ES-I3 (cell line): ENCODE results near the gene SRSF3.
"Not testable (repeated sequence)": the region's sequence is repeated elsewhere in the genome, so short reads cannot be mapped to it uniquely, and the experiment has no call there.

Experiments used
- H3K36me3 ChIP-seq: 2 replicates; pipeline ENCODE4 v1.6.1; 2013; ENCODE audit warnings: mild to moderate bottlenecking, low read length, control low read depth, moderate library complexity; ENCODE audit not compliant: insufficient read depth
- H3K4me1 ChIP-seq: 2 replicates; pipeline ENCODE4 v1.6.1; 2013; ENCODE audit warnings: mild to moderate bottlenecking, control low read depth, low read length; ENCODE audit not compliant: insufficient read depth
- H3K9ac ChIP-seq: 2 replicates; pipeline ENCODE4 v1.6.1; 2013; ENCODE audit warnings: low read depth, mild to moderate bottlenecking, low read length, moderate library complexity
- H3K9me3 ChIP-seq: 2 replicates; pipeline ENCODE4 v1.6.1; 2013; ENCODE audit warnings: mild to moderate bottlenecking, low read length, moderate library complexity; ENCODE audit not compliant: control insufficient read depth, insufficient read depth

Gene SRSF3

DNA sequence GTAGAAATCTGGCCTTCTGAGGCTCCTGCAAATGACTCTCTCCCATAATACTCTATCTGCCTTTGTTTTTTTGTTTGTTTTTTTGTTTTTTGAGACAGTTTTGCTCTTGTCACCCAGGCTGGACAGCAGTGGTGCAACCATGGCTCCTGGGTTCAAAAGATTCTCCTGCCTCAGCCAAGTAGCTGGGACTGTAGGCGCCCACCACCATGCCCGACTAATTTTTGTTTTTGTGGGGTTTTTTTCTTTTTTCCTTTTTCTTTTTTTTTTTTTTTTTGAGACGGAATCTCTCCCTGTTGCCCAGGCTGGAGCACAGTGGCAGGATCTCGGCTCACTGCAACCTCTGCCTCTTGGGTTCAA is 30.3 kb upstream of the SRSF3 start:
- Histone ChIP-seq H3K4me1 (0 out of 2 replicates have a peak, but pooled peaks cover 3% of the 10 kb centered on the region), H3K9ac (no peak overlapping the region), H3K36me3 (no peaks in the 10 kb centered on the region), H3K9me3 (no peaks in the 10 kb centered on the region)

DNA sequence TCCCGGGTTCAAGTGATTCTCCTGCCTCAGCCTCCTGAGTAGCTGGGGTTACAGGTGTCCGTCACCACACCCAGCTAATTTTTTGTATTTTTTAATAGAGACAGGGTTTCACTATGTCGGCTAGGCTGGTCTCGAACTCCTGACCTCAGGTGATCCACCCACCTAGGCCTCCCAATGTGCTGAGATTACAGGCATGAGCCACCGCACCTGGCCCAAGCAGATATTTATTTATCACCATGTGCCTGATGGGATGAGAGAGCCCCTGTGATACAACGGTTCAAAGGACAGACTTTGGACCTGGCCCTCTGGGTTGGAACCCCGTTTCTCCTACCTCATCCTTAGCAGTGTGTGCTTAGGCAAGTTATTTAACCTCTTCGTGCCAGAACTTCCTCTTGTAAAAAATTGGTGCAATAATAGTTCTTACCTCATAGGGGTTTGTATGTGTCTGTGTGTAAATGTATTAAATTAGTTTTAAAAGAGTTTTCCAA is 27.7 kb upstream of the SRSF3 start:
- no peaks in the 10 kb centered on the region; the same call in 1 of the 2 replicates for H3K9me3 ChIP-seq
- H3K4me1 ChIP-seq: 0 out of 2 replicates have a peak, but pooled peaks cover 3% of the 10 kb centered on the region

DNA sequence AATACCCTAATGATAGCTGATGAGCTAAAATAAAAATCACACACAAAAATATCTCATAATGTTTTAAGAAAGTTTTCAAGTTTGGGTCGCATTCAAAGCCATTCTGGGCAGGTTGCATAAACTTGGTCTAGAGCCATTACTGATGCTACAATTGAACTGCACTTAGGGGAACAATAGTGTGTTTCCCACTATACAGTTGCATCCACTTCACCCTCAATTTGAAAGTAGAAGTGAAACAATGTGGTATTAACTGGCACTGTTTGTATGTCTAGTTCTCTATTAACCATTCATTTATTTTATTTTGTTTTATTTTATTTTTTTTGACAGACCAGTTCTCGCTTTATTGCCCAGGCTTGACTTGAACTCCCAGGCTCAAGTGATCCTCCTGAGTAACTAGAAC is 23.9 kb upstream of the SRSF3 start:
- H3K4me1 ChIP-seq: 0 out of 2 replicates have a peak, but pooled peaks cover 3% of the 10 kb centered on the region
- no peak overlapping the region for H3K9ac ChIP-seq
- H3K9me3 ChIP-seq: no peaks in the 10 kb centered on the region; the same call in 1 of the 2 replicates
- H3K36me3 ChIP-seq: no peaks in the 10 kb centered on the region

More for the DNA sequence above, 27.7 kb upstream of the SRSF3 start:
- Histone ChIP-seq H3K9ac (no peak overlapping the region), H3K36me3 (no peaks in the 10 kb centered on the region)

DNA sequence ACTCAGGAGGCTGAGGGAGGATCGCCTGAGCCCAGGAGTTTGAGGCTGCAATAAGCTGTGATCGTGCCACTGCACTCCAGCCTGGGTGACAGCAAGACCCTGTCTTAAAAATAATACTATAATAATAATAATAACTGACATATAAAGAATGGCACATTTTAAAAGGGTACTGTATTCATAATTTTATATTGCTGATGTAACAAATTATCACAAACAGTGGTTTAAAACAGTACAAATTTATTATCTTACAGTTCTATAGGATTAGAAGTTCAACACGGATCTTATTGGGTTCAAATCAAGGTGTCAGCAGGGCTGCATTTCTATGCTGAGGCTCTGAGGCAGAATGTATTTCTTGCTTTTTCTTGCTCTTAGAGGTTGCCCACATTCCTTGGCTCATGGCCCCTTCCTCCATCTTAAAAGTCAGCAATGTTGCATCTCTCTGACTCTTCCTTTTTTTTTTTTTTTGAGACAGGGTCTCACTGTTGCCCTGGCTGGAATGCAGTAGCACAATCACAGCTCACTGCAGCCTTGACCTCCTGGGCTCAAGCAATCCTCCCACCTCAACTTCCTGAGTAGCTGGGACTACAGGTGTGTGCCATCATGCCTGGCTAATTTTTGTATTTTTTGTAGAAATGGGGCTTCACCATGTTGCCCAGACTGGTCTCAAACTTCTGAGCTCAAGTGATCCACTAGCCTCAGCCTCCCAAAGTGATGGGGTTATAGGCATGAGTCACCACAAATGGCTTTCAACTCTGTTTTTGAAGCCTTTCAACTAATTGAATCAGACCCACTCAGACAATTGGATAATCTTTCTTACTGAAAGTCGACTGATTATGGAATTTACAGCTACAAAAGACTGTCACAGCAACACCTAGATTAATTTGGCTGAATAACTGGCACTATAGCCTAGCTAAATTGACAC is 22.8 kb upstream of the SRSF3 start:
- no peak overlapping the region for H3K9ac ChIP-seq
- H3K9me3 ChIP-seq: no peaks in the 10 kb centered on the region; the same call in 1 of the 2 replicates
- no peaks in the 10 kb centered on the region for H3K36me3 ChIP-seq
- H3K4me1 ChIP-seq: 0 out of 2 replicates have a peak, but pooled peaks cover 3% of the 10 kb centered on the region

DNA sequence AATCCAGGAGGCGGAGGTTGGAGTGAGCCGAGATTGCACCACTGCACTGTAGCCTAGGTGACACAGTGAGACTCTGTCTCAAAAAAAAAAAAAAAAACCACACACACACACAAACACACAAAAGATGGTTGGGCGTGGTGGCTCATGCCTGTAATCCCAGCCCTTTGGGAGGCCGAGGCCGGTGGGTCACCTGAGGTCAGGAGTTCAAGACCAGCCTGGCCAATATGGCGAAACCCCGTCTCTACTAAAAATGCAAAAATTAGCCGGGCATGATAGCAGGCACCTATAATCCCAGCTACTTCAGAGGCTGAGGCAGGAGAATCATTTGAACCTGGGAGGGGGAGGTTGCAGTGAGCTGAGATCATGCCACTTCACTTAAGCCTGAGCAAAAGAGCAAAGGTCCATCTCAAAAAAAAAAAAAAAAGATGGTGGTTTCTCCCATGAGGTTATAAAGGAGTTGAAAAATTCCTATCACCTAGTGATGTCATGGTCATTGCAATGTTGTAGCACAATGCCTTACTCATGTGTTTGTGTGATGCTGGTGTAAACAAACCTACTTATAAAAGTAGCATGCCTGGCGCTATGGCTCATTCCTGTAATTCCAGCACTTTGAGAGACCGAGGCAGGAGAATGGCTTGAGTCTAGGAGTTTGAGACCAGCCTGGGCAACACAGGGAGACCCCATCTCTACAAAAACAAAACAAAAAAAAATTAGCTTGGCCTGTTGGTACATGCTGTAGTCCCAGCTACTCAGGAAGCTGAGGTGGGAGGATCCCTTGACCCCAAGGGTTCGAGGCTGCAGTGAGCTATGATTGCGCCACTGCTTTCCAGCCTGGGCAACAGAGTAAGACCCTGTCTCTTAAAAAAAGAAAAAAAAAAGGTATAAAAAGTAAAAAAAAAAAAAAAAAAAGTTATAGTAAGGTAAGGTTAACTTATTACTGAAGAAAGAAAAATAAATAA is 21.5 kb upstream of the SRSF3 start:
- H3K9me3 ChIP-seq, H3K36me3 ChIP-seq, H3K4me1 ChIP-seq, H3K9ac ChIP-seq: not testable (repeated sequence)

DNA sequence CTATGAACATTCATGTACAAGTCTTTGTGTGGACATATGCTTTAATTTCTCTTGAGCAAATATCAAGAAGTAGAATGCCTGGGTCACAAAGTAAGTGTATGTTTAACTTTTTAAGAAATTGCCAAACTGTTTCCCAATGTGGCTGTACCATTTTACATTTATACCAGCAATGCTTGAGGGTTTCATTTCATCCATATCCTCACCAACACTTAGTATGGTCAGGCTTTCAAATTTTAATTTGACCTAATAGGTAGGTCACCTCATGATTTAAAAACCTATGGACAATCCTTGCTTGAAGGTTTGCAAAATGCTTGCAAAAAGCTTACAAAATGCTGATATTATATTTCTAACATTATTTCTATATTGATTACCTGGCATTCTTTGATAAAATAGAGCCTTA is 19.5 kb upstream of the SRSF3 start:
- H3K4me1 ChIP-seq: peaks cover 2% of the 10 kb centered on the region; the same call in 1 of the 2 replicates
- H3K36me3 ChIP-seq: no peaks in the 10 kb centered on the region
- H3K9ac ChIP-seq: no peak overlapping the region
- H3K9me3 ChIP-seq: no peaks in the 10 kb centered on the region; the same call in 1 of the 2 replicates

DNA sequence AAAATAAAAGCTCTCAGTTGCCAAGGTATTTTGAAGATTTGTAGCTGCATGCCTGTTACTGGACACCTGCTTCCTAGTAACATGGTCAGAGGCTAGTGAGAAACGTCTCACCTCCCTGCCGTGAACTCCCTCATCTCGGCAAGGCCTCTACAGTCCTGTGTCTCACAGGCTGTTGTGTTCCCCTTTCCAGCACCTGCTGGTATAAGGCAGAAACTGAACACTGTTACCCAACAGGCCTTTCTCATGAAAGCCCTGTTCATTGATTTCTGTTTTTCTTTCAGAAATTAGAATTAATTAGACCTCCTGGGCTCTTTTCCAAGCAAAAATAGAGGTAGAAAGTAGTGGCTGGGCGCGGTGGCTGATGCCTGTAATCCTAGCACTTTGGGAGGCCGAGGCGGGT is 17.6 kb upstream of the SRSF3 start:
- no peaks in the 10 kb centered on the region for H3K9me3 ChIP-seq
- H3K9ac ChIP-seq: no peak overlapping the region
- H3K36me3 ChIP-seq: no peaks in the 10 kb centered on the region
- peaks cover 5% of the 10 kb centered on the region; the same call in 1 of the 2 replicates for H3K4me1 ChIP-seq

DNA sequence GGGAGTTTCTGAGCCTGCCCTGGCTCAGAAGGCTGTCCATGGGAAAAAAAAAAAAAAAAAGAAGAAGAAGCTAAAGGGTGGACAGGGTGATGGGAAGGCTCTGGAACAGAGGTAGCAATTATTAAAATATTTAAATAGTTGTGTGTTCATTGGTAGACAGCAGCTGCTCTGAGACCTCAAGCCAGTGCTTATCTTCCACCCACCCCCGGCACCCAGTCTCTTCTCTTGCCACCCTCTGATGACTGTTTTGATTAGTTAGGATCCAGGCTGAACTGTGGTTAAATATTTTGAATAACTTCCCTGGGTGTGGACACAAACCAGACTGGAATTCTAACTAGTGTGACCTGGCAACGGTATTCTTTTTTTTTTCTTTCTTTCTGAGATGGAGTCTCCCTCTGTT is 16.9 kb upstream of the SRSF3 start:
- no peaks in the 10 kb centered on the region for H3K9me3 ChIP-seq
- no peak overlapping the region for H3K9ac ChIP-seq
- peaks cover 5% of the 10 kb centered on the region; the same call in 1 of the 2 replicates for H3K4me1 ChIP-seq
- no peaks in the 10 kb centered on the region for H3K36me3 ChIP-seq

DNA sequence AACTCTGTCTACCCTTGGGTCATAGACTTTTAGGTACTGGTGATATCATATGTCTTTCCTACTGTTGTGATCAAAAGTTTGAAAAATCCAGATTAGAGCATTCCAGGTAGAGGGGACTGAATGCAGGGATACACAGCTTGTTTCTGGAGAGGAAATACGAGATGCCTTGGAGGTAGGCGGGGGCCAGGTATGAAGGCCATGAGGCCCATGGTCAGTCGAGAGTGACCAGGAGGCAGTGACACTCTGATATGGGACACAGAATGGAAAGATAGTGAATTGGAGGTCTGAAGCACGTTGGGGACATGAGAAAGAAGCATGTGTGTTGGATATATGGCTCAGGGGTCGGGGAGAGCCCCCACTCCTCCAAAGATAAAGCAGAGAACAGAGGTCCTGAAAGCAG is 16.1 kb upstream of the SRSF3 start:
- Histone ChIP-seq H3K9me3 (no peaks in the 10 kb centered on the region), H3K36me3 (no peaks in the 10 kb centered on the region), H3K4me1 (peaks cover 5% of the 10 kb centered on the region; the same call in 1 of the 2 replicates), H3K9ac (no peak overlapping the region)

DNA sequence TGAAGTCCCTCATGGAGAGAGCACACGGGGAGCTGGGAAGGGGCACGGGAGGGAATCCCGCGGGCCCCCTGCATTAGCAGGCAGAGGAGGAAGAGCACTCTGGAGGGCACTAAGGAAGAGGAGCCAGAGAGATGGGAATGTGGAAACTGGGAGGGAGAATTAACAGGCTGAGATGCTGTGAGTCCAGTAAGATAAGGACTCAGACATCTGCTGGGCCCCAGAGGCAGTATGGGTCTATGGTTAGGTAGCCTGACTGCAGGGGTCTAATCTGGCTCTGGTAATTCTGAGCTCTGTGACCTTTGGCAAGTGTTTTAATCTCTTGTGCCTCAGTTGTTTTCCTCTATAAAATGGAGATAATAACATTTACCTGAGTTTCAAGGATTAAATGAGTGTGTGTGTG is 15.7 kb upstream of the SRSF3 start:
- Histone ChIP-seq H3K4me1 (peaks cover 5% of the 10 kb centered on the region; the same call in 1 of the 2 replicates), H3K36me3 (no peaks in the 10 kb centered on the region), H3K9me3 (no peaks in the 10 kb centered on the region), H3K9ac (no peak overlapping the region)

DNA sequence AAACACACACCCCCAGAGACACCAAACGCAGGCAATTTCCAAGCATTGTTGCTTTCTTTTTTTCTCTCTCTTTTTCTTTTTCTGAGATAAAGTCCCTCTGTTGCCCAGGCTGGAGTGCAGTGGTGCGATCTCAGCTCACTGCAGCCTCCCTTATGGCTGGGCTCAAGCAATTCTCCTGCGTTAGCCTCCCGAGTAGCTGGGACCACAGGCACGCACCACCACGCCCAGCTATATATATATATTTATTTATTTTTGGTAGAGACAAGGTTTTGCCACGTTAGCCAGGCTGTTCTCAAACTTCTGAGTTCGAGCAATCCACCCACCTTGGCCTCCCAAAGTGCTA is 14.0 kb upstream of the SRSF3 start:
- H3K4me1 ChIP-seq: peaks cover 5% of the 10 kb centered on the region; the same call in 1 of the 2 replicates
- H3K9me3 ChIP-seq: no peaks in the 10 kb centered on the region
- H3K9ac ChIP-seq: no peak overlapping the region
- no peaks in the 10 kb centered on the region for H3K36me3 ChIP-seq

DNA sequence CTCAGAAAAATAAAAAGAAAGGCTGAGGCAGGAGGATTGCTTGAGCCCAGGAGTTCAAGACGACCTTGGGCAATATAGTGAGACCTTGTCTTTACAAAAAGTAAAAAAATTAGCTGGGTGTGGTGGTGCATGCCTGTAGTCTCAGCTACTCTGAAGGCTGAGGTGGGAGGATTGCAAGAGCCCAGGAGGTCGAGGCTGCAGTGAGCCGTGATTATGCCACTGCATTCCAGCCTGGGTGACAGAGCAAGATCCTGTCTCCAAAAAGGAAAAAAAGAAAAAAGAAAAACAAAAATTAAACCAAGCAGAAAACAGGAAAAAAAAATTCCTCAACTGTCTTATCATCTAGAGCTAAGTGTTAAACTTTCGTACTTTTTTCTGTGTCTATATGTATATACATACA is 12.4 kb upstream of the SRSF3 start:
- Histone ChIP-seq H3K4me1 (peaks cover 5% of the 10 kb centered on the region; the same call in 1 of the 2 replicates), H3K36me3 (no peaks in the 10 kb centered on the region), H3K9me3 (no peaks in the 10 kb centered on the region), H3K9ac (no peak overlapping the region)

DNA sequence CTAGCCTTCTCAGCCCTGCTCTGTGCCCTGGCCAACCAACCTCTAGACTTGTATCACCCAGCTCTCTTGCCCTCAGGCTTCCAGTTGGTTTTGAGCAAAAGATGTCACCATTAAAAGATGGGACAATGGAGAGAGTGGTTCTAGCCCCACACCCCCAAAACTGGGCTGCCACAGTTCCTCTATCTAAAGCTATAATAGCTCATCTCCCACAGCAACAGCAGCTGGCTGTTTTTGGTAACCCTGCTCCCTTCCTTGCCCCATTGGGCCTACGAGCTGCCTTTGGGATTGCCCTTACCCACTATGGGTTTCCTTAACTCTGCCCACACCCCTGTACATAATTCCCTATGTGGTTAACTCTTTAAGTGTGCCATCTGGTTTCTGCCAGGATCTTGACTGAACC is 7.6 kb upstream of the SRSF3 start:
- no peaks in the 10 kb centered on the region for H3K4me1 ChIP-seq
- H3K9me3 ChIP-seq: no peaks in the 10 kb centered on the region
- H3K36me3 ChIP-seq: no peaks in the 10 kb centered on the region
- H3K9ac ChIP-seq: no peak overlapping the region

DNA sequence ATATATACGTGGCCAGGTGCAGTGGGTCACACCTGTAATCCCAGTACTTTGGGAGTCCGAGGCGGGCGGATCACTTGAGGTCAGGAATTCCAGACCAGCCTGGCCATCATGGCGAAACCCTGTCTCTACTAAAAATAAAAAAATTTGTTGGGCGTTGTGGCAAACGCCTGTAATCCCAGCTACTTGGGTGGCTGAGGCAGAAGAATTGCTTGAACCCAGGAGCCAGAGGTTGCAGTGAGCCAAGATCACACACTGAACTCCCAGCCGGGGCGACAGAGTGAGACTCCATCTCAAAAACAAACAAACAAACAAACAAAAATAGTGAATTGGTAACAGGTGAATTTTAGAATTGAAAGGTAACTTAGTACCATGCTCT is 5.1 kb upstream of the SRSF3 start:
- H3K9me3 ChIP-seq, H3K9ac ChIP-seq, H3K4me1 ChIP-seq, H3K36me3 ChIP-seq: not testable (repeated sequence)
